GM21528 (cell line): ENCODE data around the gene DEK.
"Not testable (repeated sequence)": the region's sequence is repeated elsewhere in the genome, so short reads cannot be mapped to it uniquely, and the experiment has no call there.

Experiments
- ATAC-seq: cut with Tn5 transposase; IDR thresholded peaks from one replicate; pipeline ENCODE4 v1.9.1; 2021; ENCODE audit warnings: mild to moderate bottlenecking, moderate library complexity; ENCODE audit not compliant: unreplicated experiment, low FRiP score

DEK gene

DNA sequence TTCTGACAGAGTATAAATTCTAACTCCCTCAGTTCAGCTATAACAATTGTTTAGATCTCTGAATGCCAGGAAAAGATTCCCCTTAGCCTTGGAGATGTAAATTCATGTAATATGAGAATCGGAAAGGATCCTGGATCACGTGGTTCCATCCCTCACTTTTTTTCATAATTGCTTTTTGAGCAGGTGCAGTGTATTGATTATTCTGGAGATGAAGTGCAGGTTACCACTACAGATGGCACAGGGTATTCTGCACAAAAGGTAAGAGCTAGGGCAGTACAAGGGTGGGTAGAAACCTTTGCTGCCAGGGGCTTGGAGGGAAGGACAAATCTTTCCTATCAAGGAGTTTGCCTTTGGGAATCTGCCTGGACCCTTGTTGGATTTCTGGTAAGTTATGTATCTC is 56.4 kb downstream of the DEK start:
- no peak for ATAC-seq

DNA sequence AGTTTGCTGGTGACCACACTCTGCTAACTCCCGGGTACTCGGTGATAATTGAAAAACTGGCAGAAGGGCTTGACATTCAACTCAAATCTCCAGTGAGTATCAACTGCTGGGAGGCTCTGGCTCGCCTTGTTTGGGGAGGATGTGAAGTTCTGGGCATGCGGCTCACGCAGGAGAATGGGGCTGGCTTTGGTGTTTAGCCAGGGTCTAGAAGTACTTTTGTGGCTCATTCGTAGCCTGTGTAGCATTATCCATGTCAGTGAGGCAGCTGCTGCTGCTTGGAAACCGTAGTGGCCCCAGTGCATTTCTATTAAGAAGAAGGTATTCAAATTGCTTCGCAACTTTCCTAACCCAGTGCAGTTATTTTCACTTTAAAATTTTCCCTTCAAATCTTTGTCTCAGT is 56.9 kb downstream of the DEK start:
- no peak for ATAC-seq

DNA sequence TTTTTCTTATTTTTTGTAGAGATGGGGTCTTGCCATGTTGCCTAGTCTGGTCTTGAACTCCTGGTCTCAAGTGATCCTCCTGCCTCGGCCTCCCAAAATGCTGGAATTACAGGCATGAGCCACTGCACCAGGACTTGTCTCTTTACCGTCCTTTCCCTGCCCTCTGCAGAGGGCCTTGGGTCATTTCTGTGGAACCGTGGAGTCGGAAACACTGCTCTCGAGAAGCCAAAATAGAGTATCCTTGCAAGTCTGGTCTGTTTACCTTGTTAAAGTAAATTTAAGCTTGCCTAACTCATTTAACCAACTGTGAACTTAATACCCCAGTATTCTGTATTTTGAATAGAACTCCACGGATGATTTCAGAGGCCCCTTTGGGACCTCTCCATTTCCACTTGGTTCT is 57.7 kb downstream of the DEK start:
- no peak for ATAC-seq

DNA sequence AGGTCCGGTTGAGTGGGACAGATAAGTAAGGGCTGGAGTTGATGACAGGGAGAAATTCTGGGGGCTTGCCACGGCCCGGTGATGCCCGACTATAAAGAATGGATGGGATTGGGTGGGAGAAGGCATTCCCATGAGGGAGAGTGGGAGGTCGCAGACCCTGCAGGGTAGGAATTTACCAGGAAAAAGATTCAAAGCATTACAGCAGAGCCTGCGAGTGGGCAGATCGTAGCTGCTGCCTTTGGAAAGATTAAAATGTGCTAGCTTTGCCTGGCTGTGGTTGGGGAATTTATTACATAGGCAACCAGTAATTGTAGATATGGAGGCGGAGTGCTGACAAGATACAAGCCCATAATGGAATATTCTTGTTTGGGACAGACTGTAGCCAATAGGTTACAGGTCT is 59.6 kb downstream of the DEK start:
- no peak for ATAC-seq

DNA sequence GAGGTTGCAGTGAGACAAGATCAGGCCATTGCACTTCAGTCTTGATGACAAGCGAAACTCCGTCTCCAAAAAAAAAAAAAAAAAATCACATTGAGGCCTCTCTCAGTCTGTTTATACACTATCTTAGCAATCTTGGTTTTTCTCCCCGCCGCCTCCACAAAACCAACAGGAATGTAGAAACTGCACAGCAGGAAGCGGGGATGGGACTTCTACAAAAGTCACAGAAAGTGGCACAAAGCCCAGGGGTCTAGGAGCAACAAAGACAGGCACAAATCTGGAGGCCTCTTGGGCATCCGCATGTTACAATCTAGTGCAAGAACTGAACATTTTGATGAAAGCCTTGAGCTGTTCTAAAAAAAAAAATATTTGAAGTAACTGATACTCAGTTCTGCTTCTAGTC is 60.5 kb downstream of the DEK start:
- no peak for ATAC-seq

DNA sequence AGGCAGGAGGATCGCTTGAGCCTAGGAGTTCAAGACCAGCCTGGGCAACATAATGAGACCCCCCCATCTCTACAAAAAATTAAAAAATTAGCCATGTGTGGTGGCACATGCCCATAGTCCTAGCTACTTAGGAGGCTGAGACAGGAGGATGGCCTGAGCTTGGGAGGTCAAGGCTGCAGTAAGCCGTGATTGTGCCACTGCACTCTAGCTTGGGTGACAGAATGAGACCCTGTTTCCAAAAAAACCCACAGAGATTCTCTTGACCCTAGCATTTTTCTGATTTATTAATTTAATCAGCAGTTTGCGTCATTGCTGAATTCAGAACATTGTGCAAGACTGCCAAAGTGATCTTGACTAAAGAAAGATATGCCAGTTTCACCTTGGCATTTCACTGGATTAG is 72.3 kb downstream of the DEK start:
- no peak for ATAC-seq

DNA sequence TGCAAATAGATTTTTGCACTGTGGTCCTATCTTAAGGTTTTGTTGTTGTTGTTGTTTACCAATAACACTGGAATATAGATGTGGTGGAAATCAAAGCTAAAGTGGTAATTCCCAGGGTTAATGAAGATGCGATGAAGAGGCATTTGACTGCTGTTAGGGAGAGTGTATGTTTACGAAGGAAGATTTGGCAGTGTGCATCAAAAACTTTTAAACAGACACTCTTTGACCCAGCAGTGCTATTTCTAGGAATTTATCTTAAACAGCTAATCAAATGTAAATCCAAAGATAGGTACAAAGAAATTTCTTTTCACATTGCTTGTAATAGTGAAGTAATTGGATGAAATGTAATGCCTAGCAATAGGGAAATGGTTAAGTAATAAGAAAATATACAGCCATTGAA is 75.1 kb downstream of the DEK start:
- ATAC-seq: no peak

DNA sequence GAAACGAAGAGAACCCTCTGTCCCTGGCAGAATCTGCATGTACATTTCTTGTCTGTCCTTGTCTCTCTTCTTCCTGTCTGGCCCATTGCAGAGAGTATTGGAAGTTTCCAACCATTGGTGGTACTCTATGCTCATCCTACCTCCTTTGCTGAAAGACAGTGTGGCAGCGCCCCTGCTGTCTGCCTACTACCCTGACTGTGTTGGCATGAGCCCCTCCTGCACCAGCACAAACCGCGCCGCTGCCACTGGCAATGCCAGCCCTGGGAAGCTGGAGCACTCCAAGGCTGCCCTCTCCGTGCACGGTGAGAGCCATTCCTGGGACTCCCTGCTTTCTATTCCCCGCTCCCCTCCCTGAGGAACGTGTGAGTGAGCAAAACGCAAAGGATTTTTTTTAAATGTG is 76.6 kb downstream of the DEK start:
- no peak for ATAC-seq

DNA sequence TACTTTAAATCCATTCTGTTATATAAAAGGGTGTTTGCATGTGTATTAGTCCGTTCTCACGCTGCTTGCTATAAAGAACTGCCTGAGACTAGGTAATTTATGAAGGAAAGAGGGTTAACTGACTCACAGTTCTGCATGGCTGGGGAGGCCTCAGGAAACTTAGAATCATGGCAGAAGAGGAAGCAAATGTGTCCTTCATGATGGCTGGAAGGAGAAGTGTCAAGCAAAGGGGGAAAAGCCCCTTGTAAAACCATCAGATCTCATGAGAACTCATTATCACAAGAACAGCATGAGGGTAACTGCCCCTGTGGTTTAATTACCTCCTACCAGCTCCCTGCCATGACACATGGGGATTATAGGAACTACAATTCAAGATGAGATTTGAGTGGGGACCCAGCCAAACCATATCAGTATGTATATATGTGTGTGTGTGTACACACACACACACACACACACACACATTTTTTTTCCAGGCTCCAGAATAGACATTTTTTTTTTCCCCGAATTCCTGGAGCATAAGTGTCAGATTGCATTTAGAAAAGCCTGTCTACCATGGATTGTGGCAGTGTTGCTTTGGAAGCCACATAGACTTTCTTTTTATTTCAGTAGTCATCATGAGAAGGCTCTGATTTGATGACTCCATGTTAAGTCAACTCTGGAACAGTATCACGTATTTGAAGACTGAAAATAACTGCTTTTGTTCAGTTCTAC is 77.6 kb downstream of the DEK start:
- no peak for ATAC-seq

DNA sequence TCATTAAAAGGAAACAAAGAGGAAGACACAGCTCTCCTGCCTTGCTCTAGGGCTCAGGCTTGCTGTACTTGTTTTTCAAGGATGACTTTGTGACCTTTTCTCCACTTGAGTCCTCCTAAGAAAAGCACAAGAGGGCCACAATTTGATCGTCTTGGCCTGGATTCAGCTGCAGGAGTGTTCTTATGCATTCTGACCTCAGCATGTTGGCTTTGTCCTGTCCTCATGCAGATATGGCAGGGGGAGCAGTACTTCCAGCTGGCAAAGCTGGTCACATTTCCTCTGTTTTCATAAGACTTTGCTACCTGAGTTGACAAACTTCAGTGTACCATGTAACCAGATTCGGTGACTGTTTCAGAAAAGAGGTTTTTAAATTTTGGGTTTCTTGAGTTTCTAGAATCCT is 78.3 kb downstream of the DEK start:
- no peak for ATAC-seq

DNA sequence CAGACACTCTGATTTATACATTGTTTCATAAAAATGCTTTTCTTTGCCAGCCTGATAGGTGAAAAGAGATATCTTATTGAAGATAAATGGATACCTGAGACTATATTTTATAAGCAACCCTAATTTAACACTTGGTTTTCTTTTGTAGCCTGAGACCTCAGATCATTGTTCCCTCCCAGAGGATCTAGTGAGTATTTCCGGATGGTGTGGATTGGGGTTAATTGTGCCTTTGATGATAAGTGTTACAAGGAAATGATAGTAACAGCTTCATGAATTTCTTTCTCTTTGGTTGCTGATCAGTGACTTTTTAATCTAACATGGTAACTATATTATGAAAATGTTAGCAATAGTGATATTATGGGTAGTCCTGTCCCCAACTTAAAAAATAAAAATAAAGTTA is 78.7 kb downstream of the DEK start:
- no peak for ATAC-seq

DNA sequence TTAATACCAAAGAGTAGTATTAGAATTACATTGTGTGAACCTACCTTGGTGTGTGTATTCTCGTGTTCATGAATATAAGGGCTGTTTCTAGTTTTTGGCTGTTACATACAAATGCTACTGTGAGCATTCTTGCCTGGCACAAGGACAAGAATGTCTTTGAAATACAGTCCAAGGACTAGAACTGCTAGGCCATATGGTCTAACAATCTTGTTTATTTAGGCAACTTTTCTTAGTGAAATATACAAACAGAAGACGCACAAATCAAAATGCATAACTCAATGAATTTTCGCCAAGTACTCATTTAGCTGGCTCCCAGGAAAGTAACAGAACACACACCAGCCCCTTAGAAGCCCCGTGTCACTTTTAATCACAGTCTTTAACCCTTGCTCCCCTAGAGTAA is 80.6 kb downstream of the DEK start:
- ATAC-seq: no peak

DNA sequence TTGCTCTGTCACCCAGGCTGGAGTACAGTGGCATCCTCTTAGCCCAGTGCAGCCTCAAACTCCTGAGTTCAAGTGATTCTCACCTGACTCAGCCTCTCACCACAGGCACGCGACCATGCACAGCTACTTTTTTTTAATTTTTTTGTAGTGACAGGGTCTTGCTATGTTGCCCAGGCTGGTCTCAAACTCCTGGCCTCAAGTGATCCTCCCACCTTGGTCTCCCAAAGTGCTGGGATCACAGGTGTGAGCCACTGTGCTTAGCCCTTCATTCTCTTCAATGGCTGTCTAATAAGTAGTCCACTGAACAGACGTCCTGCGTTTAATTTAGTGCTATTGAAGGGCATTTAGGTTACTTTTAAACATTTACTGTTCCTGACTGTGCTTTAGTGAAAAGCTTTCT is 81.8 kb downstream of the DEK start:
- no peak for ATAC-seq

DNA sequence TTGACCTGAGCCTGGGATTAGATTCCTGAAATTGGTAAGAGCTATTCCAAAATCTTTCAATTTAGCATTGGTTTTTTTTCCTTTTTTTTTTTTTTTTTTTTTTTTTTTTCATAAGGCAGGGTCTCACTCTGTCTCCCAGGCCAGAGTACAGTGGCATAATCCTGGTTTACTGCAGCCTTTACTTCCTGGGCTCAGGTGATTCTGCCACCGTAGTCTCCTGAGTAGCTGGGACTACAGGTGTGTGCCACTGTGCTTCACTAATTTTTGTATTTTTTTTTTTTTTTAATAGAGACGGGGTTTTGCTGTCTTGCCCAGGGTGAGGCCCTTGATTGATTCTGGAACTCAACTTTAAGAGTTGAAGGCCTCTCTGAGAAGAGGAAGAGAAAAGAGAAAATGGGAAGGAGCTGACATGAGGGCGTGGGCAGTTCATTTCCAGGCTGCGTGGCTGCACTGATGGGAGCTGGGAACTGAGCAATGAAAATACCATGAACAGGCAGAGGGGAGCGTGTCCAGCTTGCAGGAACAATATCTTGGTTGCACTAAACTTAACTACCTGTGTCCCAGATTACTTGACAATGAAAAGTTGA is 84.5 kb downstream of the DEK start:
- ATAC-seq: no peak

DNA sequence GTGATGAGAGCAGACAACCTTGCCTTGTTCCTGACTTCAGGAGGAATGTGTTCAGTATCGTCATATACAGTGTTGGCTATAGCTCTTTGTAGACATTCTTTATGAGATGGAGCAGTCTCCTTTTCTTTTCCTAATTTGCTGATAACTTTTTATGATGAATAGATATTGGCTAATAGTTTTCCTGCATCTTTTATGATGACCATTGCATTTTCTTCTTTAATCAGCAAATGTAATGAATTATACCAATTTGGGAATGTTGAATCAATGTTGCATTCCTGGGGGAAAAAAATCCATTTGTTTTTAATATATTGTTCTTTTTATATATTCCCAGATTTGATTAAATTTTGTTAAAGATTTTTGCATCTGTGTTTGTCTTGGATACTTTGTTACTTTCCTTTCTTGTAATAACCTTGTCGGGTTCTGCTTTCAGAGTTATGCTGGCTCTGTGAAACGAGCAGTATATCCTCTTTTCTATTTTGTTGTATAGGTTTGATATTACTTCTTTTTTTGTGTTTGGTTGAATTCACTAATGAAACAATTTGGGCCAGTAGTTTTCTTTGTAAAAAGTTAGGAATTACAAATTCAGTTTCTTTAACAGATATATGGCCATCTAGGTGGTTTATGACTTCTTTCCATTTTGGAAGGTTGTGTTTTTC is 85.2 kb downstream of the DEK start:
- no peak for ATAC-seq

DNA sequence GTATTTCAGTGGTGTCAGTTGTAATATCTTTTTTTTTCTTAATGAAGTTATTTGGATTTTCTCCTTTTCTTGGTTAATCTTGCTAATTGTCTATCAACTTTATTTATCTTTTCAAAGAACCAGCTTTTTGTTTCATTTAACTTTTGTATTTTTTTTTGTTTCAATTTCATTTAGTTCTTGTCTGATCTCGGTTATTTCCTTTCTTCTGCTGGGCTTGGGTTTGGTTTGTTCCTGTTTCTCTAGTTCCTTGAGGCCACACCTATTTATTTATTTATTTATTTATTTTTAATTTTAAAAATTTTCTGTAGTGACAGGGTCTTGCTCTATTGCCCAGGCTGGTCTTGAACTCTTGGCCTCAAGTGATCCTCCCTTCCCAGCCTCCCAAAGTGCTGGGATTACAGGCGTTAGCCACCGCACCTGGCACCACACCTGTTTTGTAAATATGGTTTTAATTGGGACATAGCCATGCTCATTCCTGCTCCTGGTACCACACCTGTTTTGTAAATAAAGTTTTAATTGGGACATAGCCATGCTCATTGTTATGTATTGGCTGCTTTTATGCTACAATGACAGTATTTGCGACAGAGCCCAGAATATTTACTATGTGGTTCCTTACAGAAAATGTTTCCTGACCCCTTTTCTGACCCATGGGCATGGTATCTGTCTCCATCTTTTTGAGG is 86.9 kb downstream of the DEK start:
- ATAC-seq: no peak

DNA sequence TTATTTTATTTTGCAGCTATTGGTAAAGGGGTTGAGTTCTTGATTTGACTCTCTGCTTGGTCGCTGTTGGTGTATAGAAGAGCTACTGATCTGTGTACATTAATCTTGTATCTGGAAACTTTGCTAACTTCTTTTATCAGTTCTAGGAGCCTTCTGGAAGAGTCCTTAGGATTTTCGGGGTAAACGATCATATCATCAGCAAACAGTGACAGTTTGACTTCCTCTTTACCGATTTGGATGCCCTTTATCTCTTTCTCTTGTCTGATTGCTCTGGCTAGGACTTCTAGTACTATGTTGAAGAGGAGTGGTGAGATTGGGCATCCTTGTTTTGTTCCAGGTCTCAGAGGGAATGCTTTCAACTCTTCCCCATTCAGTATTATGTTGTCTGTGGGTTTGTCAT is 88.1 kb downstream of the DEK start:
- ATAC-seq: not testable (repeated sequence)
